ENCODE measurements around the gene PROM1. TPM values are rescaled to one million over a fixed set of nuclear protein-coding genes. Genes with fewer than 3 reads are reported as not detected.

Gene PROM1
- polyA plus RNA-seq, 3 donors from 2014 or later, result 0.11 to 0.16 TPM; not detected in 1

GRCh38 chr4:15965325-15965724 is 118.5 kb downstream of the PROM1 start:
- Mint-ChIP-seq H3K27me3 (ENCODE audit: low read depth in 3 of 3) (peaks cover 14 to 25% (median 18%) of the 10 kb centered on the region in 3 donors), H3K27ac (peak overlapping the region in 4 of 6 donors; percentile 52 to 97 (median 74)), H3K4me3 (no peak overlapping the region), H3K9me3 (no peaks in the 10 kb centered on the region), H3K4me1 (peaks cover 46 to 54% of the 10 kb centered on the region in 2 donors), H3K36me3 (peaks cover 8 to 21% (median 12%) of the 10 kb centered on the region in 3 donors)
- no peak for DNase-seq

GRCh38 chr4:15964159-15964558 is 119.7 kb downstream of the PROM1 start:
- Mint-ChIP-seq H3K27me3 (ENCODE audit: low read depth in 3 of 3) (peaks cover 13 to 28% (median 18%) of the 10 kb centered on the region in 3 donors), H3K27ac (peak overlapping the region; percentile 96 to 98 (median 97)), H3K9me3 (no peaks in the 10 kb centered on the region), H3K4me1 (peaks cover 57 to 65% of the 10 kb centered on the region in 2 donors), H3K36me3 (peaks cover 14 to 30% (median 18%) of the 10 kb centered on the region in 3 donors), H3K4me3 (peak overlapping the region; percentile 25 to 94 (median 72))
- DNase-seq, result no peak

GRCh38 chr4:15963576-15963975 is 120.2 kb downstream of the PROM1 start:
- Mint-ChIP-seq H3K27me3 (ENCODE audit: low read depth in 3 of 3) (peaks cover 10 to 28% (median 18%) of the 10 kb centered on the region in 3 donors), H3K36me3 (peaks cover 18 to 33% (median 21%) of the 10 kb centered on the region in 3 donors), H3K4me1 (peaks cover 63 to 71% of the 10 kb centered on the region in 2 donors), H3K27ac (peak overlapping the region; percentile 97 to 99 (median 98)), H3K4me3 (peak overlapping the region; percentile 90 to 99 (median 94)), H3K9me3 (no peaks in the 10 kb centered on the region)
- DNase-seq, result peak; percentile 87 to 88 (median 88)

GRCh38 chr4:15963001-15963451 is 120.8 kb downstream of the PROM1 start, which contains the start of gene FGFBP2:
Gene FGFBP2 (minus strand): TSS chr4:15963175. CDS start chr4:15963129, 46 bp downstream.
- H3K4me3 Mint-ChIP-seq, result peak within 1 kb of the TSS; percentile 90 to 99 (median 94)
- H3K4me1 Mint-ChIP-seq, result peaks cover 69 to 77% of the 10 kb centered on the region in 2 donors
- peak within 1 kb of the TSS; percentile 97 to 99 (median 98) for H3K27ac Mint-ChIP-seq
- H3K9me3 Mint-ChIP-seq, result no peaks in the 10 kb centered on the region
- H3K27me3 Mint-ChIP-seq (ENCODE audit: low read depth in 3 of 3), result peaks cover 10 to 28% (median 18%) of the 10 kb centered on the region in 3 donors
- peak; percentile 83 to 87 (median 85) for DNase-seq
- H3K36me3 Mint-ChIP-seq, result peaks cover 23 to 35% (median 23%) of the 10 kb centered on the region in 3 donors

GRCh38 chr4:15961781-15962510 is 121.9 kb downstream of the PROM1 start:
- Mint-ChIP-seq H3K4me3 (peak overlapping the region; percentile 90 to 99 (median 94)), H3K27ac (peak overlapping the region; percentile 97 to 99 (median 98)), H3K27me3 (ENCODE audit: low read depth in 3 of 3) (peaks cover 10 to 28% (median 18%) of the 10 kb centered on the region in 3 donors), H3K9me3 (no peaks in the 10 kb centered on the region), H3K36me3 (peaks cover 23 to 33% (median 23%) of the 10 kb centered on the region in 3 donors), H3K4me1 (peaks cover 73 to 81% of the 10 kb centered on the region in 2 donors)
- DNase-seq, result peak; percentile 85 to 86 (median 86)

- DNase-seq, result peak; percentile 34 to 45 (median 35)
- Mint-ChIP-seq H3K27me3 (ENCODE audit: low read depth in 3 of 3) (peaks cover 10 to 25% (median 17%) of the 10 kb centered on the region in 3 donors), H3K36me3 (peaks cover 27 to 31% (median 27%) of the 10 kb centered on the region in 3 donors), H3K4me3 (peak overlapping the region; percentile 49 to 99 (median 90)), H3K27ac (peak overlapping the region; percentile 92 to 99 (median 97)), H3K4me1 (peaks cover 67 to 75% of the 10 kb centered on the region in 2 donors), H3K9me3 (no peaks in the 10 kb centered on the region)
These were observed 125.3 kb downstream of the PROM1 start for GRCh38 chr4:15958562-15958961.

DNA sequence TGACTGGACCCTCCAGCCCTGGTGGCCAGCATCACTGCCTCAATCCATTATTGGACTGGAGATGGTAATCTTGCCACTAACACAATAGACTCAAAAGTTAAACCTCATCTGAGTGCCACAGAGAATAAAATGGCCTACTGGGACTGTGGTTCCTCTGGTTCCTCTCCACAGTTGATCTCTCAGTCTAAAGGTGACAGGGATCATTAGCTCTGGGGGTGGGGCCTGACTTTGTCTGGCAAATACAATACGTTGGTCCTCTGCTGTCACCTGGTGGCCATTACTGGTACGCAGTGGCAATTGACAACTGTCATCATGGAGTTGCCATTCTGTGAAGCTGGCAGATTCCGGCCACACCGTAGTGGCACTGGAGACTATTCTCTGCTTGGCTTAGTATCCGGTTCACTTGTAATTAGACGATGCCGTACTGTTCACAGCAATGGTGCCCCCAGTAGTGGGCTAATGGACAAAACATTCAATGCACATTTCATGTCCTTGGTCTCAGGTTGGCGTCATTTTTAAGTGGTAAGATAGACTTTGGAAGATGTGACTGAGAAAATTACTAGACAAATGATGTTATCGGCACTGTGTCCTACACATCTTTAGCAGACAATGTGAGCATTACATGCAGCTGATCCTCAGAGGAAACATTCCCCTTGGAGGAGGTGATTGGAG is 127.5 kb downstream of the PROM1 start:
- Mint-ChIP-seq H3K27ac (peak overlapping the region; percentile 38 to 91 (median 88)), H3K4me3 (peak overlapping the region in 3 of 5 donors; percentile 10 to 57 (median 42)), H3K9me3 (no peaks in the 10 kb centered on the region), H3K27me3 (ENCODE audit: low read depth in 3 of 3) (peaks cover 0 to 7% (median 0%) of the 10 kb centered on the region in 3 donors), H3K4me1 (peaks cover 52% of the 10 kb centered on the region in 2 donors), H3K36me3 (peaks cover 23 to 40% (median 30%) of the 10 kb centered on the region in 3 donors)
- DNase-seq, result peak; percentile 76 to 81 (median 79)

DNA sequence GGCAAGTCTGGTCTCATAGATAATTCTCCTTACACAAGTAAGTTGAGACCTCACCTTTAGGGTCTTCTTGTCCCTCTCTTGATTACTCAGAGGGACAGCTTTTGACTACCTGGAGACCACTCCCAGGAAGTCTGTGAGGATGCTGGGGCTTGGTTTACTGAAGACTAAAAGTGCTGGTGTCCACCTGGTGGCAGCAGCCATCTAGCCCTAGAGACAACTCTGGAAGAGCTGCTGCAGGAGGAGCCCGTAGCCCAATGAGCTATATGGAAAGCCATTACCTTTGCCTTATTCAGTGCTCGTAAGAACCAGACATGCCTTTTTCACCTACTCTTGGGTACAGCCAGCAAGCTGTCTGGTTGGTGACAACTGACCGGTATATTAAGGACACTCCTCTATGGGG is 128.2 kb downstream of the PROM1 start:
- peaks cover 19 to 39% (median 30%) of the 10 kb centered on the region in 3 donors for H3K36me3 Mint-ChIP-seq

GRCh38 chr4:15953625-15954024 is 130.2 kb downstream of the PROM1 start:
- no peak overlapping the region for H3K4me3 Mint-ChIP-seq
- peaks cover 25 to 26% of the 10 kb centered on the region in 2 donors for H3K4me1 Mint-ChIP-seq
- H3K27ac Mint-ChIP-seq, result peak overlapping the region in 1 of 6 donors; percentile 14
- no peaks in the 10 kb centered on the region for H3K9me3 Mint-ChIP-seq
- H3K36me3 Mint-ChIP-seq, result peaks cover 6 to 26% (median 21%) of the 10 kb centered on the region in 3 donors
- peaks cover 0 to 2% (median 0%) of the 10 kb centered on the region in 3 donors for H3K27me3 Mint-ChIP-seq (ENCODE audit: low read depth in 3 of 3)
- DNase-seq, result no peak

More for the DNA sequence above, 128.2 kb downstream of the PROM1 start:
- no peak overlapping the region for H3K4me3 Mint-ChIP-seq
- H3K27me3 Mint-ChIP-seq (ENCODE audit: low read depth in 3 of 3), result peaks cover 0 to 7% (median 0%) of the 10 kb centered on the region in 3 donors
- no peak for DNase-seq
- H3K9me3 Mint-ChIP-seq, result no peaks in the 10 kb centered on the region
- peaks cover 46 to 47% of the 10 kb centered on the region in 2 donors for H3K4me1 Mint-ChIP-seq
- peak overlapping the region in 3 of 6 donors; percentile 60 to 90 (median 87) for H3K27ac Mint-ChIP-seq

GRCh38 chr4:15951781-15952180 is 132.0 kb downstream of the PROM1 start:
- H3K36me3 Mint-ChIP-seq, result peaks cover 4 to 26% (median 25%) of the 10 kb centered on the region in 3 donors
- H3K27me3 Mint-ChIP-seq (ENCODE audit: low read depth in 3 of 3), result peaks cover 0 to 2% (median 0%) of the 10 kb centered on the region in 3 donors
- H3K4me3 Mint-ChIP-seq, result no peak overlapping the region
- DNase-seq, result no peak
- H3K9me3 Mint-ChIP-seq, result no peaks in the 10 kb centered on the region
- peaks cover 14% of the 10 kb centered on the region in 2 donors for H3K4me1 Mint-ChIP-seq
- peak overlapping the region in 5 of 6 donors; percentile 24 to 70 (median 40) for H3K27ac Mint-ChIP-seq

- no peak overlapping the region for H3K27ac Mint-ChIP-seq
- H3K4me1 Mint-ChIP-seq, result peaks cover 15 to 18% of the 10 kb centered on the region in 2 donors
- peaks cover 0 to 20% (median 16%) of the 10 kb centered on the region in 3 donors for H3K36me3 Mint-ChIP-seq
- no peak overlapping the region for H3K4me3 Mint-ChIP-seq
- DNase-seq, result no peak
- H3K27me3 Mint-ChIP-seq (ENCODE audit: low read depth in 3 of 3), result no peaks in the 10 kb centered on the region
- peaks cover 0 to 2% (median 0%) of the 10 kb centered on the region in 6 donors for H3K9me3 Mint-ChIP-seq
These were observed 135.0 kb downstream of the PROM1 start for GRCh38 chr4:15948826-15949225.

- no peak overlapping the region for H3K4me3 Mint-ChIP-seq
- peaks cover 0 to 17% (median 6%) of the 10 kb centered on the region in 3 donors for H3K36me3 Mint-ChIP-seq
- H3K4me1 Mint-ChIP-seq, result peaks cover 14 to 18% of the 10 kb centered on the region in 2 donors
- H3K9me3 Mint-ChIP-seq, result peaks cover 0 to 2% (median 0%) of the 10 kb centered on the region in 6 donors
- H3K27me3 Mint-ChIP-seq (ENCODE audit: low read depth in 3 of 3), result no peaks in the 10 kb centered on the region
- no peak for DNase-seq
- H3K27ac Mint-ChIP-seq, result no peak overlapping the region
These were observed 136.1 kb downstream of the PROM1 start for GRCh38 chr4:15947684-15948083.

- peaks cover 11 to 18% of the 10 kb centered on the region in 2 donors for H3K4me1 Mint-ChIP-seq
- peak overlapping the region in 2 of 6 donors; percentile 50 to 55 for H3K27ac Mint-ChIP-seq
- no peaks in the 10 kb centered on the region for H3K27me3 Mint-ChIP-seq (ENCODE audit: low read depth in 3 of 3)
- no peak for DNase-seq
- peaks cover 0 to 2% (median 0%) of the 10 kb centered on the region in 6 donors for H3K9me3 Mint-ChIP-seq
- peak overlapping the region in 1 of 5 donors; percentile 24 for H3K4me3 Mint-ChIP-seq
- H3K36me3 Mint-ChIP-seq, result peaks cover 0 to 17% (median 5%) of the 10 kb centered on the region in 3 donors
These were observed 138.3 kb downstream of the PROM1 start for GRCh38 chr4:15945516-15945915.
